Measurements from ENCODE around the gene IFNL4.

DNA sequence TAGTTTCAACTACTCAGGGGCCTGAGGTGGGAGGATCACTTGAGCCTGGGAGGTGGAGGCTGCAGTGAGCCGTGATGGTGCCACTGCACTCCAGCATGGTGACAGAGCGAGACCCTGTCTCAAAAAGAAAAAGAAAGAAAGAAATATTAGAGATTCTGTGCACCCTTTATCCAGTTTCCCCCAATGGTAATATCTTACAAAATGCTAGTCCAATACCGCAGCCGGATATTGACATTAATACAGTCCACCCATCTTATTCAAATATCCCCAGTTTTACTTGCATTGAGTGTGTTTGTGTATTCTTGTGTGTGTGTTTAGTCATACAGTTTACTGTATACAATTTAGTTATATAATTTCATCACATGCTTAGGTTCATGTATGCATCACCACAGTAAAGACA is 8.6 kb upstream of the IFNL4 start:
- TF ChIP-seq, protein P1, sequence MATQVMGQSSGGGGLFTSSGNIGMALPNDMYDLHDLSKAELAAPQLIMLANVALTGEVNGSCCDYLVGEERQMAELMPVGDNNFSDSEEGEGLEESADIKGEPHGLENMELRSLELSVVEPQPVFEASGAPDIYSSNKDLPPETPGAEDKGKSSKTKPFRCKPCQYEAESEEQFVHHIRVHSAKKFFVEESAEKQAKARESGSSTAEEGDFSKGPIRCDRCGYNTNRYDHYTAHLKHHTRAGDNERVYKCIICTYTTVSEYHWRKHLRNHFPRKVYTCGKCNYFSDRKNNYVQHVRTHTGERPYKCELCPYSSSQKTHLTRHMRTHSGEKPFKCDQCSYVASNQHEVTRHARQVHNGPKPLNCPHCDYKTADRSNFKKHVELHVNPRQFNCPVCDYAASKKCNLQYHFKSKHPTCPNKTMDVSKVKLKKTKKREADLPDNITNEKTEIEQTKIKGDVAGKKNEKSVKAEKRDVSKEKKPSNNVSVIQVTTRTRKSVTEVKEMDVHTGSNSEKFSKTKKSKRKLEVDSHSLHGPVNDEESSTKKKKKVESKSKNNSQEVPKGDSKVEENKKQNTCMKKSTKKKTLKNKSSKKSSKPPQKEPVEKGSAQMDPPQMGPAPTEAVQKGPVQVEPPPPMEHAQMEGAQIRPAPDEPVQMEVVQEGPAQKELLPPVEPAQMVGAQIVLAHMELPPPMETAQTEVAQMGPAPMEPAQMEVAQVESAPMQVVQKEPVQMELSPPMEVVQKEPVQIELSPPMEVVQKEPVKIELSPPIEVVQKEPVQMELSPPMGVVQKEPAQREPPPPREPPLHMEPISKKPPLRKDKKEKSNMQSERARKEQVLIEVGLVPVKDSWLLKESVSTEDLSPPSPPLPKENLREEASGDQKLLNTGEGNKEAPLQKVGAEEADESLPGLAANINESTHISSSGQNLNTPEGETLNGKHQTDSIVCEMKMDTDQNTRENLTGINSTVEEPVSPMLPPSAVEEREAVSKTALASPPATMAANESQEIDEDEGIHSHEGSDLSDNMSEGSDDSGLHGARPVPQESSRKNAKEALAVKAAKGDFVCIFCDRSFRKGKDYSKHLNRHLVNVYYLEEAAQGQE (IDR thresholded peaks at IDR 0.05; ENCODE audit: insufficient read depth in 1 of 2, low read depth in 2 of 2, low read length in 2 of 2): no peak
- TF ChIP-seq POLR2AphosphoS5 (IDR thresholded peaks at IDR 0.05; ENCODE audit: low read depth, low read length) (no peak), SIN3A (IDR thresholded peaks at IDR 0.05; ENCODE audit: borderline replicate concordance, insufficient read depth, low read length) (no peak)
